NCI-H1105 treated with DMSO at 0.1 percent for 48 hours (cell line): ENCODE data around the gene ABHD12.

ENCODE experiments used
- DNase-seq: peaks from one replicate; lab custom pipeline; 2025; lab: John Stamatoyannopoulos, UW

Gene ABHD12

GRCh38 chr20:25257130-25257529, 133.5 kb downstream of the ABHD12 start:
- no peak for DNase-seq

- no peak for DNase-seq
These were observed 134.3 kb downstream of the ABHD12 start for GRCh38 chr20:25256226-25256859.

- no peak for DNase-seq
These were observed 135.5 kb downstream of the ABHD12 start for GRCh38 chr20:25254986-25255680.

GRCh38 chr20:25254571-25254970, 136.1 kb downstream of the ABHD12 start:
- no peak for DNase-seq

- DNase-seq = no peak
These were observed 136.9 kb downstream of the ABHD12 start for GRCh38 chr20:25253606-25254275.

GRCh38 chr20:25252686-25253421, 137.8 kb downstream of the ABHD12 start:
- DNase-seq = peak; percentile 14

GRCh38 chr20:25252230-25252651, 138.4 kb downstream of the ABHD12 start:
- no peak for DNase-seq

GRCh38 chr20:25251558-25251957, 139.1 kb downstream of the ABHD12 start:
- DNase-seq = no peak

- no peak for DNase-seq
These were observed 139.6 kb downstream of the ABHD12 start for GRCh38 chr20:25251019-25251418.

GRCh38 chr20:25250508-25250907, 140.1 kb downstream of the ABHD12 start:
- DNase-seq = no peak
